Right lobe of liver (tissue), 6 donors: Measurements from ENCODE around the gene DBX1. TPM values are rescaled to one million over a fixed set of nuclear protein-coding genes. Genes with fewer than 3 reads are reported as not detected.

Experiments
- ATAC-seq, 4 donors: fragments of 200-7000 bp; cut with Tn5 transposase; one replicate each; pipeline ENCODE4 v1.9.1; 2020; ENCODE audit warnings: mild to moderate bottlenecking in 4 of 4, moderate library complexity in 4 of 4
- DNase-seq, 3 donors: peaks; one replicate each; pipeline ENCODE4 v3.0.0-alpha.2; 2020
- H3K27ac ChIP-seq, 3 donors: fragments of 200-600 bp; one replicate each; pipeline ENCODE4 v1.8.0; 2022
- H3K27me3 ChIP-seq, 2 donors: fragments of 200-600 bp; one replicate each; pipeline ENCODE4 v1.8.0; 2022
- H3K36me3 ChIP-seq, 4 donors: fragments of 200-600 bp; sonication (generic) in 1 of 4; one replicate each; pipeline versions ENCODE4 v1.5.1 to v1.8.0; 2017 to 2022; ENCODE audit warnings: control low read depth in 1 of 4
- H3K4me1 ChIP-seq, 4 donors: fragments of 200-600 bp; sonication (generic) in 1 of 4; one replicate each; pipeline versions ENCODE4 v1.5.1 to v1.8.0; 2017 to 2022; ENCODE audit warnings: control low read depth in 1 of 4
- H3K4me3 ChIP-seq, 3 donors: fragments of 200-600 bp; one replicate each; pipeline ENCODE4 v1.8.0; 2022
- H3K9me3 ChIP-seq, 4 donors: fragments of 200-600 bp; sonication (generic) in 1 of 4; one replicate each; pipeline versions ENCODE4 v1.5.1 to v1.8.0; 2017 to 2022; ENCODE audit warnings: control low read depth in 1 of 4
- POLR2A ChIP-seq: fragments of 450-650 bp; IDR thresholded peaks from one replicate; pipeline ENCODE4 v1.6.1; 2017; ENCODE audit warnings: antibody characterized with exemption, mild to moderate bottlenecking
- WGBS: methylation state at CpG from one replicate; pipeline ENCODE4 v1.1.6; 2018; ENCODE audit warnings: low coverage, low lambda C conversion rate; ENCODE audit not compliant: insufficient coverage; ENCODE audit errors: missing lambda C conversion rate; 5-methylcytosine and 5-hydroxymethylcytosine counted together
- intact Hi-C, 2 donors: fragments of 100-400 bp; cut with DNase I; formaldehyde crosslinking; loops; one replicate each; pipeline versions ENCODE4 v1.11.2 to v1.14.1; 2022
- total RNA-seq, 6 experiments: library from RNA; depleted of rRNA in 2 of 6; stranded (reverse); fragments of >200 nt in 2 of 6; fragmentation: NEBNext Ultra II Directional in 3 of 6; extraction: Animal tissue kit (Norgen Biotek cat#: 25700) in 3 of 6; gene quantifications; one replicate each; pipeline versions ENCODE4 v1.1.0 to v1.2.4, GENCODE V29; 2016 to 2023
- TF ChIP-seq, protein P1 (sequence below), 4 donors: fragments of 200-600 bp in 3 of 4; fragments of 450-650 bp in 1 of 4; IDR thresholded peaks; one replicate each; pipeline versions ENCODE4 v1.5.1 to v1.8.0; 2016 to 2022; ENCODE audit warnings: antibody characterized with exemption in 4 of 4, mild to moderate bottlenecking in 2 of 4
- donor health status: DM: no; HTN: yes; CAD: no.
- donor health status: DM: no; HTN: no; CAD: no.
- donor health status: DM: no; HTN: no; CAD: no.
- donor health status: DM: no; HTN: yes; CAD: no.
- donor health status: DM: no; HTN: yes; CAD: no.

Gene DBX1
- total RNA-seq, 6 experiments from 2014 or later, result not detected

DNA sequence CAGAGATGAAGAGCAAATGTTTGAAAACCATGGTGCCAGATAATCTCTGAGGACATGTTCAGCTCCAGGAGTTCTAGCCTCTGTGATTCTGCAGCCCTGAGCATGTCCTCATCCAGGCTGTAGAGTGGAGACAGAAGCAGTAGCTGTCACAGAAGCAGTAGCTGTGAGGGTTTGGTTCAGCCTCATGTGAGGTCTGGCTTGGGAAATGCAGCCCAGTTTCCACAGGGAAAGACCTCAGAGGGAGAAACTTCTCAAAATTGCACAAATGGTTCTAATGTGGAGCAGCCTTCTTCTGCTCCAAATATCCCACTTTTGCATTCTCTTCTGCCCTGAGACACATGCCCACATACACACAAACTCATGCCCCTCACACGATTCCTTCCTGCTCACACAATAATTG is 48.4 kb downstream of the DBX1 start:
- H3K36me3 ChIP-seq, result peaks cover 0 to 33% (median 17%) of the 10 kb centered on the region in 4 donors
- DNase-seq (no peak), ATAC-seq (no peak)
- no peaks in the 10 kb centered on the region for H3K4me1 ChIP-seq
- no peak overlapping the region for H3K27ac ChIP-seq
- H3K27me3 ChIP-seq, result no peaks in the 10 kb centered on the region
- intact Hi-C loops, result no loop called here
- H3K9me3 ChIP-seq, result no peaks in the 10 kb centered on the region
- 100% methylated on average over 1 of the region's 1 CpG for WGBS
- TF ChIP-seq, protein P1, sequence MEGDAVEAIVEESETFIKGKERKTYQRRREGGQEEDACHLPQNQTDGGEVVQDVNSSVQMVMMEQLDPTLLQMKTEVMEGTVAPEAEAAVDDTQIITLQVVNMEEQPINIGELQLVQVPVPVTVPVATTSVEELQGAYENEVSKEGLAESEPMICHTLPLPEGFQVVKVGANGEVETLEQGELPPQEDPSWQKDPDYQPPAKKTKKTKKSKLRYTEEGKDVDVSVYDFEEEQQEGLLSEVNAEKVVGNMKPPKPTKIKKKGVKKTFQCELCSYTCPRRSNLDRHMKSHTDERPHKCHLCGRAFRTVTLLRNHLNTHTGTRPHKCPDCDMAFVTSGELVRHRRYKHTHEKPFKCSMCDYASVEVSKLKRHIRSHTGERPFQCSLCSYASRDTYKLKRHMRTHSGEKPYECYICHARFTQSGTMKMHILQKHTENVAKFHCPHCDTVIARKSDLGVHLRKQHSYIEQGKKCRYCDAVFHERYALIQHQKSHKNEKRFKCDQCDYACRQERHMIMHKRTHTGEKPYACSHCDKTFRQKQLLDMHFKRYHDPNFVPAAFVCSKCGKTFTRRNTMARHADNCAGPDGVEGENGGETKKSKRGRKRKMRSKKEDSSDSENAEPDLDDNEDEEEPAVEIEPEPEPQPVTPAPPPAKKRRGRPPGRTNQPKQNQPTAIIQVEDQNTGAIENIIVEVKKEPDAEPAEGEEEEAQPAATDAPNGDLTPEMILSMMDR (IDR thresholded peaks at IDR 0.05), result no peak
- no peak for TF ChIP-seq POLR2A
- H3K4me3 ChIP-seq, result no peak overlapping the region

DNA sequence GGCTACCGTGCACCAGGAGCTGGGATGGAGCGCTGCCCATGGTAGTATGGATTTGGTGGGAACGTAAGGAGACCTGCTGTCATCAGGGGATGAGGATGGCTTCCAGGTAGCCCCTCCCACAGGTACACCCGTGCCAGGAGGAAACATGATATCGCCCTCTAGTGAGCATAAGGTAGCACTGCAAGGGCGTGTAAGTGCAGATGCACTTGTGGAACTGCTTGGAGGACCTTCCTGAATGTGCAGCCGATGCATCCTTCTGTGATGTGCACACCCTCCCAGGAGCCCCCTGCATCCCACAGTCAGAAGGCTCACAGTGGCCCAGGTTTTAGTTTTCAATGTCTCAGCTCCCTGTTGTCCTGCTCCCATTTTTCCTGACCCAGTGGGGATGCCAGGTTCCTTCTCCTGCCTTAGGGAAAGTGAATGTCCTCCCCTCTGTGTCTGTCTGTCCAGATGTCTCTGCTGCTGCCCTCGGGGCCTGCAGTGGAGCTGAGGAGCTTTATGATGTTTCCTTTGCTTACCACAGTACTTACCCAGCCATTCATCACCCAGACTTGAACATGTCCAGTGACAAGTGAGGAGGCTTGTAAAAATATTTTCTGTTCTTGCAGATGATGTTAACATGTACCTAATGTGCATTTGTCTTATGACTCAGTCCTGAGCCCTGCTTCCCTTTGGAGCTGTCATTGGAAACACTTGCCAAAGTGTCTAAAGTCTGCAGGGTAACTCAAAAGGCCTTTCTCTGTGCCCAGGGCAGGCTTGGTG is 49.2 kb downstream of the DBX1 start:
- Histone ChIP-seq H3K4me1 (no peaks in the 10 kb centered on the region), H3K9me3 (no peaks in the 10 kb centered on the region), H3K36me3 (peaks cover 0 to 25% (median 13%) of the 10 kb centered on the region in 4 donors), H3K27me3 (no peaks in the 10 kb centered on the region), H3K27ac (no peak overlapping the region), H3K4me3 (no peak overlapping the region)
- intact Hi-C loops, result no loop called here
- 21% methylated on average over 5 of the region's 8 CpGs for WGBS
- DNase-seq (peak in 1 of 3 donors; percentile 53), ATAC-seq (peak; percentile 70 to 91 (median 85))
- TF ChIP-seq POLR2A, result no peak
- TF ChIP-seq, protein P1 (IDR thresholded peaks at IDR 0.05), result peak; percentile 67 to 88 (median 84)

DNA sequence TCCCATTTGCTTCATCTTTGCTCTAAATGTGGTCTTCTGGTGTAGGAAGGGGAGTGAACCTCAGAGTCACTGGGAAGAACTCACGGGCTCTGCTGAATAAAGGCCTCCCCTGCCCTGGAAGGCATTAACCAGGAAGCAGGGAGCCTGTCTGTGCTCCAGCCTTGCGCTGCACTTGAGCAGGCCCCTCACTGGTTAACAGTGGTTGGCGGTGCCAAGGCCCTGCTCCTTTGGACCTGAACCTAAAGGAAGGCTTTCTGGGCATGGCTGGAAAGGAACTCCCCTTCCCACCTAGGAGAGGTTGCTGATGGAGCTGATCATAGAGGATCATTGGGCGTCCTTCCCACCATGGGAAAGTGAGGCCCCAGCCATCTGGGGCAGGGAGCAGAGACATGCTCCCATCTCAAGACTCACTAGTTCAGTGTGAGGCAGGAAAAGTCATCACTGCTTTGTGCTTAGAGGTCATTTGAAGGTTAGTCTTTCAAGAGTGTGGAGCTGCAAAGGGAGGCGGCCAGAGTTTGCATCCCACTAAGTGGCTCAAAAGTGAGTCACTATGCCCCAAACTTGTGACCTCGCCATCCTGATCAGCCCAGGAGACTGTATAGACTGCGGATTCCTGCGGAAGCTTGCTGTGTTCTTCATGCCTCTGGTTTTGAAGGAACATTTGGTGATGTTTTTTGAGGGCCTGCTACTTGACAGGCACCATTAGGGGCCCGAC is 50.4 kb downstream of the DBX1 start:
- Histone ChIP-seq H3K36me3 (peaks cover 0 to 30% (median 16%) of the 10 kb centered on the region in 4 donors), H3K4me3 (no peak overlapping the region), H3K27me3 (no peaks in the 10 kb centered on the region), H3K4me1 (no peaks in the 10 kb centered on the region), H3K27ac (no peak overlapping the region), H3K9me3 (no peaks in the 10 kb centered on the region)
- TF ChIP-seq, protein P1 (IDR thresholded peaks at IDR 0.05), result no peak
- no peak for TF ChIP-seq POLR2A
- WGBS, result 93% methylated on average over 2 of the region's 9 CpGs
- no peak for DNase-seq
- ATAC-seq, result no peak
- intact Hi-C loops, result loop anchor here (10.0 kb wide), 2 partner anchors 155 to 165 kb away; no protein-coding TSS in a partner anchor

Other genes starting within 250 kb of the DBX1 start
- 100 to 1,000 TPM in 2 of 6 experiments, 10 to 100 TPM in 4; 63.0 to 152 (median 83.3) TPM for gene HTATIP2, start 203.2 kb upstream of the DBX1 start, total RNA-seq
- gene PRMT3, start 227.2 kb upstream of the DBX1 start, total RNA-seq, result 10 to 100 TPM in 2 of 6 experiments, 1 to 10 TPM in 4; 3.4 to 11.8 (median 4.6) TPM